Activated naive CD8-positive, alpha-beta T cell treated with anti-CD3 and anti-CD28 coated beads, Interleukin-2, amount 10 ng/mL, durations not matched to agents 7 days and 5 days (primary cell): ENCODE measurements around the gene SSX4B. TPM values are rescaled to one million over a fixed set of nuclear protein-coding genes. Genes with fewer than 3 reads are reported as not detected.
"Not testable (repeated sequence)": the region's sequence is repeated elsewhere in the genome, so short reads cannot be mapped to it uniquely, and the experiment has no call there.

Source experiments
- ATAC-seq: fragments of 150-1000 bp; cut with Tn5 transposase; one replicate; pipeline ENCODE4 v1.10.0; 2021; ENCODE audit warnings: low read depth, moderate library complexity
- POLR2A ChIA-PET: fragments of 350-600 bp; sonication (Branson Sonifier 250); formaldehyde crosslinking; loops from one replicate; lab custom pipeline; 2021; ENCODE audit warnings: antibody characterized with exemption; lab: Charles Lee
- DNase-seq: peaks from one replicate; pipeline ENCODE4 v3.0.0; 2021
- H3K27ac Mint-ChIP-seq: one replicate; pipeline ENCODE4 v1.8.0; 2022; ENCODE audit warnings: mild to moderate bottlenecking, mixed read lengths
- H3K27me3 Mint-ChIP-seq: one replicate; pipeline ENCODE4 v1.8.0; 2022; ENCODE audit warnings: mild to moderate bottlenecking, moderate library complexity, mixed read lengths
- H3K36me3 Mint-ChIP-seq: one replicate; pipeline ENCODE4 v1.8.0; 2021; ENCODE audit warnings: mild to moderate bottlenecking, mixed read lengths
- H3K4me1 Mint-ChIP-seq: one replicate; pipeline ENCODE4 v1.8.0; 2021; ENCODE audit warnings: mixed read lengths
- H3K4me3 Mint-ChIP-seq: one replicate; pipeline ENCODE4 v1.8.0; 2022; ENCODE audit warnings: mild to moderate bottlenecking, moderate library complexity, mixed read lengths
- H3K9me3 Mint-ChIP-seq: one replicate; pipeline ENCODE4 v1.8.0; 2021; ENCODE audit warnings: mixed read lengths
- total RNA-seq, 2 experiments: library from RNA; stranded (reverse); gene quantifications; one replicate each; pipeline ENCODE4 v1.2.3, GENCODE V29; 2021

The SSX4B gene
- total RNA-seq, 2 experiments from 2014 or later: not detected

GRCh38 chrX:48396931-48397330 lies 14.8 kb downstream of the SSX4B start:
- POLR2A ChIA-PET, H3K27me3 Mint-ChIP-seq, ATAC-seq, H3K4me3 Mint-ChIP-seq, H3K9me3 Mint-ChIP-seq, DNase-seq, H3K27ac Mint-ChIP-seq, H3K36me3 Mint-ChIP-seq, H3K4me1 Mint-ChIP-seq: not testable (repeated sequence)

GRCh38 chrX:48383239-48383638 lies 28.5 kb downstream of the SSX4B start, which contains the start of gene SSX4:
TSS of gene SSX4 (plus strand) at chrX:48383539. CDS start at chrX:48384054, 515 bp downstream.
- H3K36me3 Mint-ChIP-seq, H3K9me3 Mint-ChIP-seq, H3K4me1 Mint-ChIP-seq, H3K27me3 Mint-ChIP-seq, DNase-seq, POLR2A ChIA-PET, ATAC-seq, H3K27ac Mint-ChIP-seq, H3K4me3 Mint-ChIP-seq: not testable (repeated sequence)

- H3K27ac Mint-ChIP-seq, DNase-seq, H3K36me3 Mint-ChIP-seq, POLR2A ChIA-PET, H3K4me1 Mint-ChIP-seq, H3K9me3 Mint-ChIP-seq, H3K27me3 Mint-ChIP-seq, ATAC-seq, H3K4me3 Mint-ChIP-seq: not testable (repeated sequence)
These were observed 41.4 kb downstream of the SSX4B start for GRCh38 chrX:48370408-48370807.

- DNase-seq, POLR2A ChIA-PET, H3K4me1 Mint-ChIP-seq, H3K36me3 Mint-ChIP-seq, H3K9me3 Mint-ChIP-seq, H3K27ac Mint-ChIP-seq, H3K4me3 Mint-ChIP-seq, H3K27me3 Mint-ChIP-seq: not testable (repeated sequence)
- ATAC-seq: peak; percentile 60
These were observed 43.9 kb downstream of the SSX4B start for GRCh38 chrX:48367717-48368408.

- DNase-seq, ATAC-seq, H3K4me1 Mint-ChIP-seq, H3K9me3 Mint-ChIP-seq, H3K4me3 Mint-ChIP-seq, H3K27me3 Mint-ChIP-seq, H3K27ac Mint-ChIP-seq, H3K36me3 Mint-ChIP-seq, POLR2A ChIA-PET: not testable (repeated sequence)
These were observed 52.5 kb downstream of the SSX4B start for GRCh38 chrX:48359281-48359680.

GRCh38 chrX:48357681-48358080 lies 54.1 kb downstream of the SSX4B start:
- POLR2A ChIA-PET: no interaction called here
- Mint-ChIP-seq H3K36me3 (no peaks in the 10 kb centered on the region), H3K4me3 (no peak overlapping the region), H3K27me3 (no peaks in the 10 kb centered on the region), H3K4me1 (no peaks in the 10 kb centered on the region), H3K9me3 (no peaks in the 10 kb centered on the region), H3K27ac (no peak overlapping the region)
- DNase-seq (no peak), ATAC-seq (no peak)

GRCh38 chrX:48356315-48357094 lies 55.3 kb downstream of the SSX4B start, which contains the start of gene SSX3:
TSS of gene SSX3 (minus strand) at chrX:48356703. CDS start at chrX:48355249, 1,454 bp downstream.
- not testable (repeated sequence) for H3K36me3 Mint-ChIP-seq

More at GRCh38 chrX:48356315-48357094, 55.3 kb downstream of the SSX4B start, which contains the start of gene SSX3:
- H3K9me3 Mint-ChIP-seq, DNase-seq, POLR2A ChIA-PET, H3K4me3 Mint-ChIP-seq, H3K27ac Mint-ChIP-seq, H3K4me1 Mint-ChIP-seq, ATAC-seq, H3K27me3 Mint-ChIP-seq: not testable (repeated sequence)

Other genes with a start within 250 kb of the SSX4B start
- not detected for gene SSX5, start 215.2 kb downstream of the SSX4B start, total RNA-seq
- gene SSX1, start 156.6 kb downstream of the SSX4B start, total RNA-seq: not detected
- gene SSX3, start 55.3 kb downstream of the SSX4B start, total RNA-seq: not detected
- gene SSX4, start 28.4 kb downstream of the SSX4B start, total RNA-seq: not detected
- gene SLC38A5, start 58.3 kb upstream of the SSX4B start, total RNA-seq: 10 to 100 TPM; 58.8 to 62.6 TPM
- 10 to 100 TPM; 56.2 to 59.2 TPM for gene FTSJ1, start 64.2 kb upstream of the SSX4B start, total RNA-seq
- 10 to 100 TPM; 23.9 to 24.1 TPM for gene PORCN, start 97.0 kb upstream of the SSX4B start, total RNA-seq
- gene EBP, start 109.8 kb upstream of the SSX4B start, total RNA-seq: 100 to 1,000 TPM; 200 to 214 TPM
- gene TBC1D25, start 127.8 kb upstream of the SSX4B start, total RNA-seq: 10 to 100 TPM; 22.5 to 22.6 TPM
- gene RBM3, start 162.5 kb upstream of the SSX4B start, total RNA-seq: 100 to 1,000 TPM; 159 to 164 TPM
- gene WDR13, start 185.5 kb upstream of the SSX4B start, total RNA-seq: 10 to 100 TPM; 45.6 to 52.0 TPM